Measurements from ENCODE around the gene INPP4B.

INPP4B gene

GRCh38 chr4:142583708-142584107 lies 262.4 kb downstream of the INPP4B start:
- H3K27ac ChIP-seq = no peak overlapping the region
- no peak for TF ChIP-seq CTCF (conservative IDR thresholded peaks at IDR 0.05)

DNA sequence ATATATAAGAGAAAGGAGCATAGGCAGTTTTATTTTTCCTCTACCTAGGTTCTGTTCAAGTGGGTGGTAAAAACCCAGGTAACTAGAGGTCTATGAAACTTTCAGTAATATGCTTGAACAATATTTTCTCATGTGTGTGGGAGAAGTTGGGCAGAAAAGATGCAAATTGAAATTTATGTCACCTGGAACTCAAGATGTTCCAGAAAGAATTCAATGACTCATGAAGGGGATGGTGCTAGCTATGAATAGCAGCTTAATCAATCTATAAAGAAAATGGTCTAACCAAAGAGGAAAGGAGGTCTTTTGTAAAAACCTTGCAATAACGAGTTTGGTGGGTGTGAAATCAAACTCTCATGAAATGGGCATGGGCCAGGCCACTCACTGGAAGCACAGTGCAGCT lies 263.8 kb downstream of the INPP4B start:
- TF ChIP-seq CTCF (conservative IDR thresholded peaks at IDR 0.05) = no peak
- H3K27ac ChIP-seq = no peak overlapping the region

GRCh38 chr4:142581881-142582280 lies 264.2 kb downstream of the INPP4B start:
- no peak overlapping the region for H3K27ac ChIP-seq
- no peak for TF ChIP-seq CTCF (conservative IDR thresholded peaks at IDR 0.05)

- TF ChIP-seq CTCF (conservative IDR thresholded peaks at IDR 0.05) = no peak
- H3K27ac ChIP-seq = no peak overlapping the region
Measured at GRCh38 chr4:142579443-142579842, 266.7 kb downstream of the INPP4B start.

GRCh38 chr4:142574306-142574705 lies 271.8 kb downstream of the INPP4B start:
- TF ChIP-seq CTCF (conservative IDR thresholded peaks at IDR 0.05) = no peak
- no peak overlapping the region for H3K27ac ChIP-seq

DNA sequence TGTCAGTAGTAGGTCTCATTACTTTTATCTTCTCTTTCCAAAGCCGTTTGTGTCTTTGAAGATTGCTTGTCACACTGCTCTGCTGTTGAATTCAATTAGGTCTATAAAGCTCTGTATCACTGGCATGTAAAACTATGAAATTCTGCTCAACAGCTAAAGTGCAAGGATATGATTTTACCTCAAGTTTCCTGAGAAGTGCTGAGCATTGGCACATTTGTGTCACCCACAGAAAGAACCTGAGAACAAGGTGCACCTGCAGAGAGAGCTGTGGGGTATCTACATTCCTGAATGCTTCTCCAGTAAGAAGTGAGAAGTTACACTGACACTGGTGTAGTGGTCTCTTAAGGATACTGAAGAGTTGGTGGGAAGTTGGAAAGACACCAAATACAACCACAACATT lies 274.0 kb downstream of the INPP4B start:
- no peak overlapping the region for H3K27ac ChIP-seq
- TF ChIP-seq CTCF (conservative IDR thresholded peaks at IDR 0.05) = no peak

GRCh38 chr4:142567620-142568451 lies 278.3 kb downstream of the INPP4B start:
- no peak overlapping the region for H3K27ac ChIP-seq
- no peak for TF ChIP-seq CTCF (conservative IDR thresholded peaks at IDR 0.05)
